Neural cell (in vitro differentiated cells): Measurements from ENCODE around the gene CLEC12A.

Experiments
- POLR2AphosphoS5 ChIP-seq: IDR thresholded peaks from 2 replicates; pipeline ENCODE4 v1.6.1; 2012
- RAD21 ChIP-seq: fragments of 450-650 bp; conservative IDR thresholded peaks from 2 replicates; pipeline ENCODE4 v1.6.1; 2014; ENCODE audit warnings: antibody characterized with exemption, mild to moderate bottlenecking, moderate library complexity
- TF ChIP-seq, protein P1 (sequence below): fragments of 450-650 bp; IDR thresholded peaks from 2 replicates; pipeline ENCODE4 v1.5.1; 2014; ENCODE audit warnings: antibody characterized with exemption, mild to moderate bottlenecking, moderate library complexity; ENCODE audit not compliant: poor library complexity, severe bottlenecking

- TF ChIP-seq RAD21, result no peak
- TF ChIP-seq, protein P1, sequence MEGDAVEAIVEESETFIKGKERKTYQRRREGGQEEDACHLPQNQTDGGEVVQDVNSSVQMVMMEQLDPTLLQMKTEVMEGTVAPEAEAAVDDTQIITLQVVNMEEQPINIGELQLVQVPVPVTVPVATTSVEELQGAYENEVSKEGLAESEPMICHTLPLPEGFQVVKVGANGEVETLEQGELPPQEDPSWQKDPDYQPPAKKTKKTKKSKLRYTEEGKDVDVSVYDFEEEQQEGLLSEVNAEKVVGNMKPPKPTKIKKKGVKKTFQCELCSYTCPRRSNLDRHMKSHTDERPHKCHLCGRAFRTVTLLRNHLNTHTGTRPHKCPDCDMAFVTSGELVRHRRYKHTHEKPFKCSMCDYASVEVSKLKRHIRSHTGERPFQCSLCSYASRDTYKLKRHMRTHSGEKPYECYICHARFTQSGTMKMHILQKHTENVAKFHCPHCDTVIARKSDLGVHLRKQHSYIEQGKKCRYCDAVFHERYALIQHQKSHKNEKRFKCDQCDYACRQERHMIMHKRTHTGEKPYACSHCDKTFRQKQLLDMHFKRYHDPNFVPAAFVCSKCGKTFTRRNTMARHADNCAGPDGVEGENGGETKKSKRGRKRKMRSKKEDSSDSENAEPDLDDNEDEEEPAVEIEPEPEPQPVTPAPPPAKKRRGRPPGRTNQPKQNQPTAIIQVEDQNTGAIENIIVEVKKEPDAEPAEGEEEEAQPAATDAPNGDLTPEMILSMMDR, result no peak
- TF ChIP-seq POLR2AphosphoS5, result no peak
Measured at GRCh38 chr12:9935026-9935425, 36.2 kb upstream of the CLEC12A start.
